ENCODE measurements around the gene DTNBP1. TPM values are rescaled to one million over a fixed set of nuclear protein-coding genes. Genes with fewer than 3 reads are reported as not detected.

DTNBP1 gene
- total and polyA plus RNA-seq, 4 donors = 3.1 to 6.0 (median 4.3) TPM

DNA sequence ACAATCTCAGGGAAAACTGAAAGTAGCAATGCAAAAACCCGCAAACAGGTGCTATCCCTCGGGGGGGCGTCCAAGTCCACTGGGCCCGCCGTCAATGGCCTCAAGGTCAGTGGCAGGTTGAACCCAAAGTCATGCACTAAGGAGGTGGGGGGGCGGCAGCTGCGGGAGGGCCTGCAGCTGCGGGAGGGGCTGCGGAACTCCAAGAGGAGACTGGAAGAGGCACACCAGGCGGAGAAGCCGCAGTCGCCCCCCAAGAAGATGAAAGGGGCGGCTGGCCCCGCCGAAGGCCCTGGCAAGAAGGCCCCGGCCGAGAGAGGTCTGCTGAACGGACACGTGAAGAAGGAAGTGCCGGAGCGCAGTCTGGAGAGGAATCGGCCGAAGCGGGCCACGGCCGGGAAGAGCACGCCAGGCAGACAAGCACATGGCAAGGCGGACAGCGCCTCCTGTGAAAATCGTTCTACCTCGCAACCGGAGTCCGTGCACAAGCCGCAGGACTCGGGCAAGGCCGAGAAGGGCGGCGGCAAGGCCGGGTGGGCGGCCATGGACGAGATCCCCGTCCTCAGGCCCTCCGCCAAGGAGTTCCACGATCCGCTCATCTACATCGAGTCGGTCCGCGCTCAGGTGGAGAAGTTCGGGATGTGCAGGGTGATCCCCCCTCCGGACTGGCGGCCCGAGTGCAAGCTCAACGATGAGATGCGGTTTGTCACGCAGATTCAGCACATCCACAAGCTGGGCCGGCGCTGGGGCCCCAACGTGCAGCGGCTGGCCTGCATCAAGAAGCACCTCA lies 166.3 kb downstream of the DTNBP1 start:
- DNase-seq (ENCODE audit: low spot score) = no peak
- Histone ChIP-seq H3K4me3 (ENCODE audit: low read depth in 1 of 3, low read length in 3 of 3) (no peak overlapping the region), H3K9me3 (ENCODE audit: control insufficient read depth in 4 of 4, low read length in 3 of 4) (no peaks in the 10 kb centered on the region), H3K27ac (ENCODE audit: low read depth in 1 of 2, low read length in 2 of 2) (no peak overlapping the region), H3K9ac (ENCODE audit: low read depth in 1 of 2, low read length in 2 of 2) (no peak overlapping the region), H3K4me1 (ENCODE audit: control insufficient read depth in 4 of 4, insufficient read depth in 4 of 4, low read length in 3 of 4) (no peaks in the 10 kb centered on the region), H3K36me3 (ENCODE audit: control insufficient read depth in 4 of 4, insufficient read depth in 3 of 4, low read depth in 1 of 4, low read length in 3 of 4) (peaks cover 5 to 15% (median 7%) of the 10 kb centered on the region in 4 donors), H3K27me3 (ENCODE audit: control insufficient read depth in 4 of 4, insufficient read depth in 4 of 4, low read length in 3 of 4) (no peaks in the 10 kb centered on the region)
- WGBS = 97% methylated on average over 60 of the region's 60 CpGs
- TF ChIP-seq HNF4G (IDR thresholded peaks at IDR 0.05) (no peak), FOXA1 (IDR thresholded peaks at IDR 0.05) (no peak), RXRA (IDR thresholded peaks at IDR 0.05) (no peak), TAF1 (conservative IDR thresholded peaks at IDR 0.05) (no peak), RAD21 (IDR thresholded peaks at IDR 0.05) (no peak), JUND (IDR thresholded peaks at IDR 0.05) (no peak)
- TF ChIP-seq, protein P1, sequence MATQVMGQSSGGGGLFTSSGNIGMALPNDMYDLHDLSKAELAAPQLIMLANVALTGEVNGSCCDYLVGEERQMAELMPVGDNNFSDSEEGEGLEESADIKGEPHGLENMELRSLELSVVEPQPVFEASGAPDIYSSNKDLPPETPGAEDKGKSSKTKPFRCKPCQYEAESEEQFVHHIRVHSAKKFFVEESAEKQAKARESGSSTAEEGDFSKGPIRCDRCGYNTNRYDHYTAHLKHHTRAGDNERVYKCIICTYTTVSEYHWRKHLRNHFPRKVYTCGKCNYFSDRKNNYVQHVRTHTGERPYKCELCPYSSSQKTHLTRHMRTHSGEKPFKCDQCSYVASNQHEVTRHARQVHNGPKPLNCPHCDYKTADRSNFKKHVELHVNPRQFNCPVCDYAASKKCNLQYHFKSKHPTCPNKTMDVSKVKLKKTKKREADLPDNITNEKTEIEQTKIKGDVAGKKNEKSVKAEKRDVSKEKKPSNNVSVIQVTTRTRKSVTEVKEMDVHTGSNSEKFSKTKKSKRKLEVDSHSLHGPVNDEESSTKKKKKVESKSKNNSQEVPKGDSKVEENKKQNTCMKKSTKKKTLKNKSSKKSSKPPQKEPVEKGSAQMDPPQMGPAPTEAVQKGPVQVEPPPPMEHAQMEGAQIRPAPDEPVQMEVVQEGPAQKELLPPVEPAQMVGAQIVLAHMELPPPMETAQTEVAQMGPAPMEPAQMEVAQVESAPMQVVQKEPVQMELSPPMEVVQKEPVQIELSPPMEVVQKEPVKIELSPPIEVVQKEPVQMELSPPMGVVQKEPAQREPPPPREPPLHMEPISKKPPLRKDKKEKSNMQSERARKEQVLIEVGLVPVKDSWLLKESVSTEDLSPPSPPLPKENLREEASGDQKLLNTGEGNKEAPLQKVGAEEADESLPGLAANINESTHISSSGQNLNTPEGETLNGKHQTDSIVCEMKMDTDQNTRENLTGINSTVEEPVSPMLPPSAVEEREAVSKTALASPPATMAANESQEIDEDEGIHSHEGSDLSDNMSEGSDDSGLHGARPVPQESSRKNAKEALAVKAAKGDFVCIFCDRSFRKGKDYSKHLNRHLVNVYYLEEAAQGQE (IDR thresholded peaks at IDR 0.05) = no peak
- TF ChIP-seq, protein P2, sequence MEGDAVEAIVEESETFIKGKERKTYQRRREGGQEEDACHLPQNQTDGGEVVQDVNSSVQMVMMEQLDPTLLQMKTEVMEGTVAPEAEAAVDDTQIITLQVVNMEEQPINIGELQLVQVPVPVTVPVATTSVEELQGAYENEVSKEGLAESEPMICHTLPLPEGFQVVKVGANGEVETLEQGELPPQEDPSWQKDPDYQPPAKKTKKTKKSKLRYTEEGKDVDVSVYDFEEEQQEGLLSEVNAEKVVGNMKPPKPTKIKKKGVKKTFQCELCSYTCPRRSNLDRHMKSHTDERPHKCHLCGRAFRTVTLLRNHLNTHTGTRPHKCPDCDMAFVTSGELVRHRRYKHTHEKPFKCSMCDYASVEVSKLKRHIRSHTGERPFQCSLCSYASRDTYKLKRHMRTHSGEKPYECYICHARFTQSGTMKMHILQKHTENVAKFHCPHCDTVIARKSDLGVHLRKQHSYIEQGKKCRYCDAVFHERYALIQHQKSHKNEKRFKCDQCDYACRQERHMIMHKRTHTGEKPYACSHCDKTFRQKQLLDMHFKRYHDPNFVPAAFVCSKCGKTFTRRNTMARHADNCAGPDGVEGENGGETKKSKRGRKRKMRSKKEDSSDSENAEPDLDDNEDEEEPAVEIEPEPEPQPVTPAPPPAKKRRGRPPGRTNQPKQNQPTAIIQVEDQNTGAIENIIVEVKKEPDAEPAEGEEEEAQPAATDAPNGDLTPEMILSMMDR (IDR thresholded peaks at IDR 0.05; ENCODE audit: low read depth, low read length, missing input control) = no peak

DNA sequence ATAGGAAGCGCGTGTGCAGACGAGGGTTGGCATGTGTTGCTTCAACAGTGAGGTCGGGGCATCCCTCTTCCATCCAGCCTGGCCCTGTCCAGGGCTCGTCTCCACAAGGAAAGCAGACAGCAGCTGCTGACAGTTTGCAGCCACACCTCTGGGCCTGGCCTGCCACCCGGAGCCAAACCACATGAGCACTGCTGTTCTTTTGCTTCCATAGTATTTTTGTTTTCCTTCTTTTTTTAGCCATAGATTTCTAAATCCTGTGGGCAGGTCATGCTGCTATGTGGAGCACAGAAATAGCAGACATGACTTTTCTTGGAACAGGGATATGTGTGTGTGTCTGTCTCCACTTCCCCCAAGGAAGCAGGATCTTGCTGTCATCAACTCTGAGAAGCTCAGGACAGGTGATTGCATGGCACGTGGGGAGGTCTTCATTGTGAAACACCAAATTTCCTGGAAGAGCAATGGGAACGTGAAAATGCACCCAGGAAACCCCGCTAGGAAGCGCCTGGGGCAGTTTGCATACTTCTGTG lies 167.4 kb downstream of the DTNBP1 start:
- peaks cover under 1 to 8% (median 3%) of the 10 kb centered on the region in 4 donors for H3K36me3 ChIP-seq (ENCODE audit: control insufficient read depth in 4 of 4, insufficient read depth in 3 of 4, low read depth in 1 of 4, low read length in 3 of 4)
- no peak overlapping the region for H3K4me3 ChIP-seq (ENCODE audit: low read depth in 1 of 3, low read length in 3 of 3)

DNA sequence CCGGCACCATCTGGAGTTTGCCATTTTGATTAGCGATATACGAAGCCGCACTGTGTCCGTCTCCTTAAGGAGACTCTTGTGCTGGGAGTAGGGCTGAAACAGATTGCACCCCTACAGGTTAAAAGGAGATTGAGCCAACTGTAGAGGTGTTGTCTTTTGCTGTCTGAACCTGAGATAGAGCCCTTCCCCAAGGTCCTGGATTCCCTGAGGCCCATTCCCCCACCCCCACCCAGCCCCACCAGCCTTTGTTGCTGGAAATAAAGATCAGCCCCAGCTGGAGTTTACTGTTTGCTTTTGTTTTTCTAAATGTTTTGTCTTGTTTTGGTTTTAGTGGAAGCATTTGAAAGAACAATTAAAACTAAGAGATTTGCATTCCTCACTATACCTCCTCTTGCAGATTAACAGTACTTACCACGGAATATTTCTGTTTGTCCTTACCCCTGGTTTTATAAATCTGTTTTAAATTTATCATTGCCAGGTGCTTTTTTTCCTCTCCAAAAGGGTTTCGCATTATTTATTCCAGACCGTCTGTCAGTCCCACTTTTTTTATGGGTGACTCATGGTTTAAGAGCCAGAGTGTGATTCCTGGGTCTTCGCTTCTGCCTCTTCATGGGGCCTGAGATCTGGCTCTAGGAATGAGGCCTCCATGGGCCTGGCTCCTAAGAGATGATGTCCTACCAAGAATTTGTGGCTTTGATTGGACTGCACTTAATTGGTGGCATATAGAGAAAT lies 169.2 kb downstream of the DTNBP1 start:
- H3K4me1 ChIP-seq (ENCODE audit: control insufficient read depth in 4 of 4, insufficient read depth in 4 of 4, low read length in 3 of 4) = no peaks in the 10 kb centered on the region
- H3K4me3 ChIP-seq (ENCODE audit: low read depth in 1 of 3, low read length in 3 of 3) = no peak overlapping the region
- no peak overlapping the region for H3K9ac ChIP-seq (ENCODE audit: low read depth in 1 of 2, low read length in 2 of 2)
- H3K9me3 ChIP-seq (ENCODE audit: control insufficient read depth in 4 of 4, low read length in 3 of 4) = no peaks in the 10 kb centered on the region
- TF ChIP-seq, protein P3, sequence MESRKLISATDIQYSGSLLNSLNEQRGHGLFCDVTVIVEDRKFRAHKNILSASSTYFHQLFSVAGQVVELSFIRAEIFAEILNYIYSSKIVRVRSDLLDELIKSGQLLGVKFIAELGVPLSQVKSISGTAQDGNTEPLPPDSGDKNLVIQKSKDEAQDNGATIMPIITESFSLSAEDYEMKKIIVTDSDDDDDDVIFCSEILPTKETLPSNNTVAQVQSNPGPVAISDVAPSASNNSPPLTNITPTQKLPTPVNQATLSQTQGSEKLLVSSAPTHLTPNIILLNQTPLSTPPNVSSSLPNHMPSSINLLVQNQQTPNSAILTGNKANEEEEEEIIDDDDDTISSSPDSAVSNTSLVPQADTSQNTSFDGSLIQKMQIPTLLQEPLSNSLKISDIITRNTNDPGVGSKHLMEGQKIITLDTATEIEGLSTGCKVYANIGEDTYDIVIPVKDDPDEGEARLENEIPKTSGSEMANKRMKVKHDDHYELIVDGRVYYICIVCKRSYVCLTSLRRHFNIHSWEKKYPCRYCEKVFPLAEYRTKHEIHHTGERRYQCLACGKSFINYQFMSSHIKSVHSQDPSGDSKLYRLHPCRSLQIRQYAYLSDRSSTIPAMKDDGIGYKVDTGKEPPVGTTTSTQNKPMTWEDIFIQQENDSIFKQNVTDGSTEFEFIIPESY (IDR thresholded peaks at IDR 0.05) = no peak
- TF ChIP-seq, protein P1 (IDR thresholded peaks at IDR 0.05) = no peak
- no peak for TF ChIP-seq FOXA2 (IDR thresholded peaks at IDR 0.05)
- TF ChIP-seq HNF4A (conservative IDR thresholded peaks at IDR 0.05) = no peak
- no peak for TF ChIP-seq NR2F2 (IDR thresholded peaks at IDR 0.05)
- H3K27ac ChIP-seq (ENCODE audit: low read depth in 1 of 2, low read length in 2 of 2) = no peak overlapping the region
- WGBS = 97% methylated on average over 9 of the region's 9 CpGs
- no peaks in the 10 kb centered on the region for H3K27me3 ChIP-seq (ENCODE audit: control insufficient read depth in 4 of 4, insufficient read depth in 4 of 4, low read length in 3 of 4)
- H3K36me3 ChIP-seq (ENCODE audit: control insufficient read depth in 4 of 4, insufficient read depth in 3 of 4, low read depth in 1 of 4, low read length in 3 of 4) = peaks cover 0 to 15% (median 3%) of the 10 kb centered on the region in 4 donors
- DNase-seq (ENCODE audit: low spot score) = no peak

More for the DNA sequence above, 167.4 kb downstream of the DTNBP1 start:
- Histone ChIP-seq H3K4me1 (ENCODE audit: control insufficient read depth in 4 of 4, insufficient read depth in 4 of 4, low read length in 3 of 4) (no peaks in the 10 kb centered on the region), H3K9ac (ENCODE audit: low read depth in 1 of 2, low read length in 2 of 2) (no peak overlapping the region), H3K27me3 (ENCODE audit: control insufficient read depth in 4 of 4, insufficient read depth in 4 of 4, low read length in 3 of 4) (no peaks in the 10 kb centered on the region), H3K27ac (ENCODE audit: low read depth in 1 of 2, low read length in 2 of 2) (no peak overlapping the region), H3K9me3 (ENCODE audit: control insufficient read depth in 4 of 4, low read length in 3 of 4) (no peaks in the 10 kb centered on the region)
- no peak for DNase-seq (ENCODE audit: low spot score)
- no peak for TF ChIP-seq TAF1 (conservative IDR thresholded peaks at IDR 0.05)
- no peak for TF ChIP-seq GABPA (IDR thresholded peaks at IDR 0.05 in 1 of 2, conservative IDR thresholded peaks at IDR 0.05 in 1 of 2)
- 88% methylated on average over 10 of the region's 10 CpGs for WGBS

All from liver (tissue), 9 donors.